Activated CD8-positive, alpha-beta T cell treated with anti-CD3 and anti-CD28 coated beads for 36 hours (primary cell): ENCODE measurements around the gene HIKESHI. TPM values are rescaled to one million over a fixed set of nuclear protein-coding genes. Genes with fewer than 3 reads are reported as not detected.

ENCODE experiments used
- ATAC-seq: fragments of 200-7000 bp; cut with Tn5 transposase; one replicate; pipeline ENCODE4 v1.10.0; 2021; ENCODE audit warnings: mild to moderate bottlenecking, moderate library complexity
- CTCF ChIA-PET: fragments of 350-600 bp; sonication (Branson Sonifier 250); formaldehyde crosslinking; loops from one replicate; lab custom pipeline; 2021; ENCODE audit warnings: antibody characterized with exemption; lab: Charles Lee
- POLR2A ChIA-PET: fragments of 350-600 bp; sonication (Branson Sonifier 250); formaldehyde crosslinking; loops from one replicate; lab custom pipeline; 2021; ENCODE audit warnings: antibody characterized with exemption; lab: Charles Lee
- DNase-seq: peaks from one replicate; pipeline ENCODE4 v3.0.0-alpha.2; 2020
- H3K27ac Mint-ChIP-seq: one replicate; pipeline ENCODE4 v1.8.0; 2021; ENCODE audit warnings: mild to moderate bottlenecking, mixed read lengths
- H3K27me3 Mint-ChIP-seq: one replicate; pipeline ENCODE4 v1.8.0; 2021; ENCODE audit warnings: mixed read lengths
- H3K36me3 Mint-ChIP-seq: one replicate; pipeline ENCODE4 v1.8.0; 2021; ENCODE audit warnings: low read depth, mixed read lengths
- H3K4me1 Mint-ChIP-seq: one replicate; pipeline ENCODE4 v1.8.0; 2021; ENCODE audit warnings: low read depth, mixed read lengths
- H3K4me3 Mint-ChIP-seq: one replicate; pipeline ENCODE4 v1.8.0; 2021; ENCODE audit warnings: mild to moderate bottlenecking, moderate library complexity, mixed read lengths
- H3K9me3 Mint-ChIP-seq: one replicate; pipeline ENCODE4 v1.8.0; 2021; ENCODE audit warnings: mixed read lengths
- CTCF ChIP-seq: fragments of 200-600 bp; IDR thresholded peaks from one replicate; pipeline ENCODE4 v1.8.0; 2022; ENCODE audit warnings: antibody characterized with exemption, mild to moderate bottlenecking
- intact Hi-C: fragments of 100-400 bp; cut with micrococcal nuclease; formaldehyde crosslinking; loops from one replicate; pipeline ENCODE4 v1.10.0; 2022
- total RNA-seq, 2 experiments: library from RNA; stranded (reverse); gene quantifications; one replicate each; pipeline ENCODE4 v1.2.3, GENCODE V29; 2021

HIKESHI gene
- total RNA-seq, 2 experiments from 2014 or later = 59.6 to 60.5 TPM

- POLR2A ChIA-PET = no interaction called here
- Mint-ChIP-seq H3K27me3 (peaks cover 6% of the 10 kb centered on the region), H3K4me3 (no peak overlapping the region), H3K4me1 (peaks cover 3% of the 10 kb centered on the region), H3K27ac (no peak overlapping the region), H3K9me3 (peaks cover 6% of the 10 kb centered on the region), H3K36me3 (no peaks in the 10 kb centered on the region)
- CTCF ChIA-PET = interaction anchor here (1.2 to 1.4 kb wide), 2 partner anchors 9 to 21 kb away, joined by 3 to 4 read pairs; no protein-coding TSS in a partner anchor
- no peak for TF ChIP-seq CTCF
- DNase-seq = no peak
- ATAC-seq = no peak
- intact Hi-C loops = no loop called here
Observed at GRCh38 chr11:86370171-86370570, 68.1 kb downstream of the HIKESHI start.

GRCh38 chr11:86370922-86371594, 69.0 kb downstream of the HIKESHI start:
- H3K9me3 Mint-ChIP-seq = peaks cover 6% of the 10 kb centered on the region
- peaks cover 3% of the 10 kb centered on the region for H3K4me1 Mint-ChIP-seq
- intact Hi-C loops = no loop called here
- DNase-seq (no peak), ATAC-seq (no peak)
- ChIA-PET POLR2A (no interaction called here), CTCF (interaction anchor here (1.1 to 1.4 kb wide), 3 partner anchors 10 to 22 kb away, joined by 3 to 4 read pairs (median 3); no protein-coding TSS in a partner anchor)
- H3K27ac Mint-ChIP-seq = no peak overlapping the region
- TF ChIP-seq CTCF = no peak
- peaks cover 6% of the 10 kb centered on the region for H3K27me3 Mint-ChIP-seq
- H3K36me3 Mint-ChIP-seq = no peaks in the 10 kb centered on the region
- H3K4me3 Mint-ChIP-seq = no peak overlapping the region

DNA sequence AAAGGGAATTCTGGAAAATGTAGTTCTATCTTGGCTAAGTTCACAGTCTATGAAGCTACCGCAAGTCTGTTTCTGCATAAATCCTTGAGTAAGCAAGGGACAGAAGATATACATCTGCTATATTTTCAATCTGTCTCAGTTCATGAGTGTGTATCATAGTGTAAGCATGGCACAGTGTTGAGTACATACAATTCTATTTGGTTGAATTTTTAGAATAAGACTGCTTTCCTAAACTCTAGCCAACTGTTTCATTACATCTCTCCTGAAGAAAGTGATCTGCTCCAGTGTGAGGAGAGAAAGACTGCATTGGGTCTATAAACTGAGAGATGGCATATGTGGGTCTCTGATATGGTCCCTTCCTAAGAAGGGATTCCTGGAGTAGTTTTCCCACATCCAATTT, 70.0 kb downstream of the HIKESHI start:
- H3K4me3 Mint-ChIP-seq = no peak overlapping the region
- ATAC-seq (no peak), DNase-seq (no peak)
- peaks cover 3% of the 10 kb centered on the region for H3K4me1 Mint-ChIP-seq
- H3K27ac Mint-ChIP-seq = no peak overlapping the region
- H3K27me3 Mint-ChIP-seq = peaks cover 6% of the 10 kb centered on the region
- peaks cover 7% of the 10 kb centered on the region for H3K9me3 Mint-ChIP-seq
- CTCF ChIA-PET = interaction anchor here (1.1 kb wide), 1 partner anchor 9 kb away, joined by 3 read pairs; no protein-coding TSS in a partner anchor
- no peak for TF ChIP-seq CTCF
- H3K36me3 Mint-ChIP-seq = no peaks in the 10 kb centered on the region
- intact Hi-C loops = no loop called here
- POLR2A ChIA-PET = no interaction called here

GRCh38 chr11:86372586-86372985, 70.5 kb downstream of the HIKESHI start:
- ChIA-PET POLR2A (no interaction called here), CTCF (no interaction called here)
- DNase-seq (no peak), ATAC-seq (no peak)
- no peak overlapping the region for H3K27ac Mint-ChIP-seq
- H3K4me1 Mint-ChIP-seq = peaks cover 3% of the 10 kb centered on the region
- H3K4me3 Mint-ChIP-seq = no peak overlapping the region
- H3K36me3 Mint-ChIP-seq = no peaks in the 10 kb centered on the region
- H3K27me3 Mint-ChIP-seq = peaks cover 6% of the 10 kb centered on the region
- H3K9me3 Mint-ChIP-seq = peaks cover 7% of the 10 kb centered on the region
- TF ChIP-seq CTCF = no peak
- intact Hi-C loops = no loop called here

DNA sequence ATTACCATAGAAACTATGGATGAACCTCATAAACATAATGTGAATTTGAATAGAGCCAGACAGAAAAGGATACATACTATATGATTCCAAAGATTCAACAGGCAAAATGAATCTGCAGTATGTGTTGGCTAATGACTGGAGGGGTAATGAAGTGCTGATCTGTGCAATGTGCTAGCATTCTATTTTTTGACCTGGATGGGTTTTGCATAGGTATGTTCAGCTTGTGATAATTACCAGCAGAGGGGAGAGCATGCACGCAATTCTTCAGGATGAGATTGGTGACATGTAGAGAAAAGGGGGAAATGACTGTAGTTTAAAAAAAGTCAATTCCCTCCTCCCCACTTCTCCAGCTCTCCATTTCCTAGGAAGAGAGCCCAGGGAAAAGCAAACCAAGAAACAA, 72.0 kb downstream of the HIKESHI start:
- intact Hi-C loops = no loop called here
- CTCF ChIA-PET = no interaction called here
- no peak for ATAC-seq
- Mint-ChIP-seq H3K9me3 (peaks cover 7% of the 10 kb centered on the region), H3K27me3 (peaks cover 7% of the 10 kb centered on the region), H3K27ac (no peak overlapping the region), H3K36me3 (no peaks in the 10 kb centered on the region), H3K4me1 (peaks cover 3% of the 10 kb centered on the region), H3K4me3 (no peak overlapping the region)
- POLR2A ChIA-PET = no interaction called here
- no peak for DNase-seq
- TF ChIP-seq CTCF = no peak
